ENCODE measurements around the gene AFAP1L2. TPM values are rescaled to one million over a fixed set of nuclear protein-coding genes. Genes with fewer than 3 reads are reported as not detected.

Gene AFAP1L2
- total RNA-seq, 1 donor from 2014 or later: 3.6 TPM

DNA sequence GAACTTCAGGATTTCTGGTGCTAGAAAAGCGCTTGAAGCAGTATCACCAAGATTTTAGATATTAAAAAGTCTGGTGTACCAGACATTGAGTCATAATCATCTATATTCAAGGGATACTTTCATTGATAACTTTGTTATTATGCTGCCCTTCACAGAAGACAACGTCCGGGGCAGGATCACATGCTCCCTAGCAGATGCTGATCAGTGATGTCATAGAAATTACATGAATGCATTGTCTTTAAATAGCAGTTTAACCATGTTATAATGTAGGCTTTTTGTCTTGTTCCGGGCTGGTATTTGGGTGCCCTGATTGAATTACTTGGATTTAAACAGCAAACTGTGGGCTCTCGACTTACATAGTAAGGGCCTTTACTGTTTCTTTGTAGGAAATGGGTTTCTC, 111.2 kb downstream of the AFAP1L2 start:
- DNase-seq: no peak
- Mint-ChIP-seq H3K36me3 (ENCODE audit: low read depth) (peaks cover 13% of the 10 kb centered on the region), H3K4me3 (no peak overlapping the region), H3K4me1 (peaks cover 3% of the 10 kb centered on the region), H3K27me3 (no peaks in the 10 kb centered on the region), H3K27ac (no peak overlapping the region), H3K9me3 (peaks cover 16% of the 10 kb centered on the region)
- intact Hi-C loops (cut with micrococcal nuclease): no loop called here

DNA sequence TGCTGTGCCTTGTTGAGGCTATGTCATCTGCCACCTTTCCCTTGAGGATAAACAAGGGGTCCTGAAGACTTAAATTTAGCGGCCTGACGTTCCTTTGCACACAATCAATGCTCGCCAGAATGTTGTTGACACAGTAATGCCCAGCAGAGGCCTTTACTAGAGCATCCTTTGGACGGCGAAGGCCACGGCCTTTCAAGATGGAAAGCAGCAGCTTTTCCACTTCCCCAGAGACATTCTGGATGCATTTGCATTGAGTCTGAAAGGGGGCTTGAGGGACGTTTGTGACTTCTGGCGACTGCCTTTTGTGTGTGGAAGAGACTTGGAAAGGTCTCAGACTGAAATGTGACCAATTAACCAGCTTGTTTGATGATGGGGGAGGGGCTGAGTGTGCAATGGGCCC, 112.8 kb downstream of the AFAP1L2 start:
- H3K27me3 Mint-ChIP-seq: no peaks in the 10 kb centered on the region
- H3K36me3 Mint-ChIP-seq (ENCODE audit: low read depth): peaks cover 12% of the 10 kb centered on the region
- H3K9me3 Mint-ChIP-seq: peaks cover 16% of the 10 kb centered on the region
- no peak overlapping the region for H3K4me3 Mint-ChIP-seq
- intact Hi-C loops (cut with micrococcal nuclease): no loop called here
- peaks cover 3% of the 10 kb centered on the region for H3K4me1 Mint-ChIP-seq
- H3K27ac Mint-ChIP-seq: no peak overlapping the region
- DNase-seq: no peak

DNA sequence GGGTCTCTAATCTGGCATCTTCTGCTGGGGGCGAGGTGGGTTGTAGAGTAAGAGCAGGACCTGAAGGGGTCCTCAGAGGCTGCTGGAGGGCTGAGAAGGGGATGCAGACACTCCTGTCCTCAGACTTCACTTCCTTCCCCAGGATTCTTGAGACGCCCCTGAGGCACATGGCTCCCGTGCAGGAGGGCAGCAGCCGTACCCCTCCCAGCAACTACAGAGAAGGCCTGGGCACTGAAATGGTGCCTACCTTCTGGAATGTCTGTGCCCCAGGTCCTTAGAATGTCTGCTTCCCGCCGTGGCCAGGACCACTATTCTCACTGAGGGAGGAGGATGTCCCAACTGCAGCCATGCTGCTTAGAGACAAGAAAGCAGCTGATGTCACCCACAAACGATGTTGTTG, 113.2 kb downstream of the AFAP1L2 start:
- H3K4me3 Mint-ChIP-seq: no peak overlapping the region

DNA sequence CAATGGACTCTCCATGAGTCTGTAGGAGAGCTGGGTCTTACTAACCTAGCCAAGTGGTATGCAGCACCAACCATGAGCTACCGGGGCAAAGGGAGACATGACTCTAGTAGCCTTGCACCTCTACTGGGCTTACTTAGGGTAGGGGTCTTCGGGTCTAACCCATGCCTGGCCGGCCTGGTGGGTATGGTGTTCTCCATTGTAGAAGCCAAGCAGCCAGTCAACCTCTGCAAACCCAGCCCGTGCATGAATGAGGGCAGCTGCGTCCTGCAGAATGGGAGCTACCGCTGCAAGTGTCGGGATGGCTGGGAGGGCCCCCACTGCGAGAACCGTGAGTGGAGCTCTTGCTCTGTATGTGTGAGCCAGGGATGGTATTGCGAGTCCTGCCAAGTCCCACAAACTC, 114.3 kb downstream of the AFAP1L2 start:
- Mint-ChIP-seq H3K27ac (no peak overlapping the region), H3K27me3 (no peaks in the 10 kb centered on the region), H3K9me3 (peaks cover 6% of the 10 kb centered on the region), H3K4me1 (peaks cover 3% of the 10 kb centered on the region), H3K4me3 (no peak overlapping the region), H3K36me3 (ENCODE audit: low read depth) (no peaks in the 10 kb centered on the region)
- no peak for DNase-seq
- intact Hi-C loops (cut with micrococcal nuclease): no loop called here

More for the DNA sequence above, 113.2 kb downstream of the AFAP1L2 start:
- Mint-ChIP-seq H3K27me3 (no peaks in the 10 kb centered on the region), H3K27ac (no peak overlapping the region), H3K36me3 (ENCODE audit: low read depth) (peaks cover 8% of the 10 kb centered on the region), H3K4me1 (peaks cover 3% of the 10 kb centered on the region), H3K9me3 (peaks cover 13% of the 10 kb centered on the region)
- intact Hi-C loops (cut with micrococcal nuclease): no loop called here
- DNase-seq: no peak

DNA sequence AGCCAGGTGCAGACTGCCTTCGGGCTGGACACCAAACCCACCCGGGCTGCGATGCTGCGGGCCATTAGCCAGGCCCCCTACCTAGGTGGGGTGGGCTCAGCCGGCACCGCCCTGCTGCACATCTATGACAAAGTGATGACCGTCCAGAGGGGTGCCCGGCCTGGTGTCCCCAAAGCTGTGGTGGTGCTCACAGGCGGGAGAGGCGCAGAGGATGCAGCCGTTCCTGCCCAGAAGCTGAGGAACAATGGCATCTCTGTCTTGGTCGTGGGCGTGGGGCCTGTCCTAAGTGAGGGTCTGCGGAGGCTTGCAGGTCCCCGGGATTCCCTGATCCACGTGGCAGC, 115.2 kb downstream of the AFAP1L2 start:
- H3K4me1 Mint-ChIP-seq: peaks cover 3% of the 10 kb centered on the region

DNA sequence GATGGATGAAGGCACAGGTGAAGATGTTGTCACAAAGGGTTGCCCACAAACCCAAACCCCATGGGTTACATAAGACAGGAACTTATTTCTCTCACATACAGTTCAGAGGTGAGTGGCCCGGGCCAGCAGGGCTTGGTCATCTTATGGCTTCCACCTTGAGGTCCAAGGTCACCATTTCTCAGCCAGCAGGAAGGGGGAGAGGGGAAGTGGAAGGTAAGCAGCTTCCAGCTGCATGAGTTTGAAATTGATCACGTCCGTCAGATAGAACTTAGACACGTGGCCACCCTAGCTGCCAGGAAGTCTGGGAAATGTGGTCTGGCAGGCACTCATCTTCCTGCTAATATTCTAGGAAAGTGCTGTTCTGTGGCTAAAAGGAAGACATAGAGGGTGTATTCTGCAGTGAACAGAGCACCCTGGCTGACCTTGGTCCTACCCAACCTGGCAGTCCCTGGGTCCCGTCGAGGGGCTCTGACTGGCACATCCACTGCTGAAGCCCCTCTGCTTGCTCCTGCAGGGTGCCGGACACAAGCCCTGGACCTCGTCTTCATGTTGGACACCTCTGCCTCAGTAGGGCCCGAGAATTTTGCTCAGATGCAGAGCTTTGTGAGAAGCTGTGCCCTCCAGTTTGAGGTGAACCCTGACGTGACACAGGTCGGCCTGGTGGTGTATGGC, 115.7 kb downstream of the AFAP1L2 start:
- intact Hi-C loops (cut with micrococcal nuclease): no loop called here
- no peaks in the 10 kb centered on the region for H3K9me3 Mint-ChIP-seq
- H3K4me1 Mint-ChIP-seq: peaks cover 3% of the 10 kb centered on the region
- no peak overlapping the region for H3K27ac Mint-ChIP-seq
- H3K27me3 Mint-ChIP-seq: no peaks in the 10 kb centered on the region
- no peak for DNase-seq
- no peak overlapping the region for H3K4me3 Mint-ChIP-seq
- no peaks in the 10 kb centered on the region for H3K36me3 Mint-ChIP-seq (ENCODE audit: low read depth)

More for the DNA sequence above, 115.2 kb downstream of the AFAP1L2 start:
- DNase-seq: no peak
- Mint-ChIP-seq H3K27me3 (no peaks in the 10 kb centered on the region), H3K36me3 (ENCODE audit: low read depth) (no peaks in the 10 kb centered on the region), H3K9me3 (no peaks in the 10 kb centered on the region), H3K27ac (no peak overlapping the region), H3K4me3 (no peak overlapping the region)
- intact Hi-C loops (cut with micrococcal nuclease): no loop called here

DNA sequence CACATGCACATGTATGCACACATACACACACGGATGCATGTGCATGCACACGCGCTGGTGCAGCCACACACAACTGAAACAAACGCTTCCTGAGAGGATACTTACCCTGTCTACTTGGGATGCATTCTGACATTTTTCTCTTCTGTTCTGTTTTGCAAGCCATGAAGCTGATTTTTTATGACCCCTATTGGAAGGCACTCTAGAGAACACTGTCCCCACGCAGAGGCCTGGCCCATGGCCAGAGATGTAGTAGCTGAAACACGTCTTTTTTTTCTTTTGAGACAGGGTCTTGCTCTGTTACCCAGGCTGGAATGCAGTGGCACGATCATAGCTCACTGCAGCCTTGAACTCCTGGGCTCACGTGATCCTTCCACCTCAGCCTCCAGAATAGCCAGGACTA, 117.4 kb downstream of the AFAP1L2 start:
- intact Hi-C loops (cut with micrococcal nuclease): no loop called here
- Mint-ChIP-seq H3K4me3 (no peak overlapping the region), H3K9me3 (no peaks in the 10 kb centered on the region), H3K4me1 (peaks cover 3% of the 10 kb centered on the region), H3K27me3 (no peaks in the 10 kb centered on the region), H3K27ac (no peak overlapping the region), H3K36me3 (ENCODE audit: low read depth) (no peaks in the 10 kb centered on the region)
- DNase-seq: no peak

DNA sequence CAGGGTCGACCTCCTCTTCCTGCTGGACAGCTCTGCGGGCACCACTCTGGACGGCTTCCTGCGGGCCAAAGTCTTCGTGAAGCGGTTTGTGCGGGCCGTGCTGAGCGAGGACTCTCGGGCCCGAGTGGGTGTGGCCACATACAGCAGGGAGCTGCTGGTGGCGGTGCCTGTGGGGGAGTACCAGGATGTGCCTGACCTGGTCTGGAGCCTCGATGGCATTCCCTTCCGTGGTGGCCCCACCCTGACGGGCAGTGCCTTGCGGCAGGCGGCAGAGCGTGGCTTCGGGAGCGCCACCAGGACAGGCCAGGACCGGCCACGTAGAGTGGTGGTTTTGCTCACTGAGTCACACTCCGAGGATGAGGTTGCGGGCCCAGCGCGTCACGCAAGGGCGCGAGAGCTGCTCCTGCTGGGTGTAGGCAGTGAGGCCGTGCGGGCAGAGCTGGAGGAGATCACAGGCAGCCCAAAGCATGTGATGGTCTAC, 118.3 kb downstream of the AFAP1L2 start:
- Mint-ChIP-seq H3K27me3 (no peaks in the 10 kb centered on the region), H3K36me3 (ENCODE audit: low read depth) (no peaks in the 10 kb centered on the region), H3K4me3 (no peak overlapping the region), H3K27ac (no peak overlapping the region), H3K4me1 (peaks cover 3% of the 10 kb centered on the region), H3K9me3 (no peaks in the 10 kb centered on the region)
- DNase-seq: no peak
- intact Hi-C loops (cut with micrococcal nuclease): no loop called here

DNA sequence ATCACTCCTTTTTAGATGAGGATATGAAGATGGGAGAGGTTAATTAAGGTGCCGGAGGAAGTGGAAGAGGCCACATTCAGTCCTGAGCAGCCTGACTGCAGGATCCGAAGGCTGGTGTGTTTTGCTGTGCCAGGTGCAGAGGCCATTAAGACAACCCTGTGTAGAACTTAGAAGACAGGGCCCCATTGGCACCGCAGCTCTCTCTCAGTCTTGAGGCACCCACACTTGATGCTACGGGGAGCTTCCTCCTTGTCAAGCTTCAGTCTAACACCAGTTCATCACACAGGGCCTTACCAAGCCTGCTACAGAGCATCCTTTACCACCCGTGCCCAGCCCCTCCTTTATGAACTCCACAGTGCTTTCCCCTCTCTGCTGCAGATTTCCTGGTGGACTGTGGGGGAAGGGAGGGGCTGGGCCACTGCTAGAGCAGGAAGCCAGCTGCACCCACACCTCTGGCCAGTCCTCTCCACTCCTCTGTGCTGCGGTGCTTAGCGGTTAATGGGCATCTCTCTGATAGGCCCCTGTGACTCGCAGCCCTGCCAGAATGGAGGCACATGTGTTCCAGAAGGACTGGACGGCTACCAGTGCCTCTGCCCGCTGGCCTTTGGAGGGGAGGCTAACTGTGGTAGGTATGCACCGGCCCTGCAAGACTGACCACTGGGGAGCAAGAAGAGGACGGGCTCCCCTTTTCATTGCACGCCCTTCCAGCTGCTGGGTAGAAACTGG, 119.8 kb downstream of the AFAP1L2 start:
- Mint-ChIP-seq H3K27me3 (no peaks in the 10 kb centered on the region), H3K9me3 (no peaks in the 10 kb centered on the region), H3K36me3 (ENCODE audit: low read depth) (no peaks in the 10 kb centered on the region), H3K4me3 (no peak overlapping the region), H3K4me1 (peaks cover 3% of the 10 kb centered on the region), H3K27ac (no peak overlapping the region)
- intact Hi-C loops (cut with micrococcal nuclease): no loop called here
- no peak for DNase-seq

DNA sequence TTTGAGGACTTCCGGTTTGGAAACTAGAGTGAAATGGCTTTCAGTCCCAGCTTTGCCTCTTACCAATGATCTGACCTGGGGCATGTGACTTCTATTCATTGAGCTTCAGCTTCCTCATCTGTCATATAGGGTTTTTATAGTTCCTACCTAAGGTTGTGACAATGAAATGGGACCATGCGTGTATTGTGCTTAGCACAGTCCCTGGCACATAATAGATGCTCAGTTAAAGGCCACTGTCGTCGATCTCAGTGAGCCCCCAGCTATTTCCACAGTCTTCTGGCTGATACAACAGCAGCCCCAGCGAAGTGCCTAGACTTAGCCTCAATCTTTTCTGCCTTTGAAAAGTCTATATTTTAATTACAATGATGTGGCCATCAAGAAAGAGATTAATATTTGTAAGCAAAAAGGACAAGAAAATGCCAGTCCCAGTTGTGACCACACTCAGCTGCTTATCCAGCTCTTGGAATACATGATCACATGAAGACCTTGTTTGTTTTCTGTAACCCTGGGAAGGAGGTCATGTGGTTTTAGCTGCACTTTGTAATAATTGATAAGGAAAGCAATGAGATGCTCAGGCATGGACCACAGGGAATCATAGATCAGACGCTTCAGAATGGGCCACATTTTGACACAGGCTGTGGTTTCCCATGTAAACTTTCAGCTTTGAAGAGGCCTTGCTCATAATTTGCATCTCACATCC, 120.6 kb downstream of the AFAP1L2 start:
- intact Hi-C loops (cut with micrococcal nuclease): no loop called here
- Mint-ChIP-seq H3K4me3 (no peak overlapping the region), H3K4me1 (peaks cover 3% of the 10 kb centered on the region), H3K9me3 (no peaks in the 10 kb centered on the region), H3K36me3 (ENCODE audit: low read depth) (no peaks in the 10 kb centered on the region), H3K27me3 (no peaks in the 10 kb centered on the region), H3K27ac (no peak overlapping the region)
- DNase-seq: no peak

DNA sequence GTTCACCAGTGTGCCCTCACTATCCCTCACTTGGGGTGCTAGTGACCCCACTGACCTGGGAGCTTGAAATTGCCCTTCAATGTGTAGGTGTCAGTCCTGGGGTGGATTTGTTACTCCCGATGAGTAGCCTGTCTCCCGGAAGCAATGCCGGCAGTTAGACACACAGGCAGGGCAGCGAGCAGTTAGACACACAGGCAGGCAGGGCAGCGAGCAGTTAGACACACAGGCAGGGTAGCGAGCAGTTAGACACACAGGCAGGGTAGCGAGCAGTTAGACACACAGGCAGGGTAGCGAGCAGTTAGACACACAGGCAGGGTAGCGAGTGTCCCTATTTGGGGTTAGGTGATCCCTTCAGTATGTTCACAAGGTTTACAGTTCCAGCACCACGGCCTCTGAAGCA, 121.2 kb downstream of the AFAP1L2 start:
- Mint-ChIP-seq H3K4me1 (no peaks in the 10 kb centered on the region), H3K27me3 (no peaks in the 10 kb centered on the region), H3K27ac (no peak overlapping the region), H3K36me3 (ENCODE audit: low read depth) (no peaks in the 10 kb centered on the region), H3K9me3 (no peaks in the 10 kb centered on the region), H3K4me3 (no peak overlapping the region)
- intact Hi-C loops (cut with micrococcal nuclease): no loop called here
- DNase-seq: no peak

DNA sequence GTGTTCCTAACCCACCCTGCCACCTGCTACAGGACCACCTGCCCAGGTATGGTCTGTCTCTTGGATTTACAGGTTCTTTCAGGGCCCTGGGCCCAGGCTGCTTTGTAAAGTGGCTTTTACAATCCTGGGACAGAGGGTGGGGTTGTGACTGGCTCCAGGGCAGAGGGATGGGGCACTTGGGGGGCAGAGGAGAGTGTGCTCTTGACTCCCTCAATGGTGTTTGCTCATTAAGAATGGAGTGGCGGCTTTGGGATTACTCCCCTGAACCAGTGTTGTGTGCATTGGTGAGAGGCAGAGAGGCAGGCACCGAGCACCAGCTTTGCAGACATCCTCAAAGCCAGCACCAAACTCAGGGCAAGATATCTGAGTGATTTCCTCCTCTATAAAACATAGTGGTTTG, 121.8 kb downstream of the AFAP1L2 start:
- DNase-seq: no peak
- no peak overlapping the region for H3K4me3 Mint-ChIP-seq
- intact Hi-C loops (cut with micrococcal nuclease): no loop called here

DNA sequence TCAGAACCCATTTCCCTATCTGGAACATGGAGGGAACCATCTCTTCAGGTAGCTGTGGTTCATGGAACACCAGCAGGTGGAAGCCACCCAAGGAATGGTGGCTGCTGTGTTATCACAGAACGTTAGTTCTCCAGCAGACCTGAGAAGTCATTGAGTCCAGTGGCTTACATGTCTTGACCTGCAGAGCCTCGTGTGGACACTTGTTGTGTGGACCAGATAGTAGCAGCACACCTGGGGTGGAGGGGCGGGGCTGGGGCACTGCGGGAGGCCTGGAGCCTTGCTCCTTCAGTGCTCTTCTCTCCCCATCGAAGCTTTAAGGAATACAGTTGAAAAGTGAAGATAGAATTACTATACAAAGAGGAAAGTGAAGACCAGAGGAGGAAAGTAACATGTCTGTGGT, 122.8 kb downstream of the AFAP1L2 start:
- intact Hi-C loops (cut with micrococcal nuclease): no loop called here
- H3K9me3 Mint-ChIP-seq: no peaks in the 10 kb centered on the region
- no peak overlapping the region for H3K27ac Mint-ChIP-seq
- no peaks in the 10 kb centered on the region for H3K4me1 Mint-ChIP-seq
- H3K4me3 Mint-ChIP-seq: no peak overlapping the region
- DNase-seq: no peak
- no peaks in the 10 kb centered on the region for H3K36me3 Mint-ChIP-seq (ENCODE audit: low read depth)
- no peaks in the 10 kb centered on the region for H3K27me3 Mint-ChIP-seq

More for the DNA sequence above, 121.8 kb downstream of the AFAP1L2 start:
- Mint-ChIP-seq H3K4me1 (no peaks in the 10 kb centered on the region), H3K36me3 (ENCODE audit: low read depth) (no peaks in the 10 kb centered on the region), H3K27me3 (no peaks in the 10 kb centered on the region), H3K9me3 (no peaks in the 10 kb centered on the region), H3K27ac (no peak overlapping the region)

DNA sequence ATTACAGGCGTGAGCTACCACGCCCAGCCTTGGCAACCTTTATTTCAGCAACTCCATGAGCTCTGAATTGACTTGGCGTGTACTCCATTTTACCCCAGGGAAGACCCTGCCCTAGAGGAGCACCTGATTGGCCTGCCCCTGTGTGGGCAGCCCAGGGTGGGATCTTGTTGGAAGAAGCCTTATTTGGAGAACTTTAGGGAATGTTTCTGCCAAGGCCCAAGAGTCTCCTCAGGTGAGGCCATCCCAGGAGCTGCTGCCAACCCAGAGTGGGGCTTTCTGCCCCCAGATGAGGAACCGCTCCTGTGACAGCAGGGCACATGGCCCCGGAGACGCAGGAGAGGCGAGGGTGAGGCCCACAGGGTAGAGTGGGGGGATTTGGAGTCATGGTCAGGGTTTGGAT, 123.3 kb downstream of the AFAP1L2 start:
- Mint-ChIP-seq H3K27ac (no peak overlapping the region), H3K9me3 (no peaks in the 10 kb centered on the region), H3K36me3 (ENCODE audit: low read depth) (no peaks in the 10 kb centered on the region), H3K27me3 (no peaks in the 10 kb centered on the region), H3K4me1 (no peaks in the 10 kb centered on the region), H3K4me3 (no peak overlapping the region)
- DNase-seq: no peak
- intact Hi-C loops (cut with micrococcal nuclease): no loop called here
